Measurements from ENCODE around the gene GLRX.

- TF ChIP-seq FOXP4 (CRISPR knock-in tag; IDR thresholded peaks at IDR 0.05) = no peak
- TF ChIP-seq CHD2 (IDR thresholded peaks at IDR 0.05; ENCODE audit: low read depth, low read length) = no peak
- TF ChIP-seq GABPB1 (CRISPR knock-in tag; IDR thresholded peaks at IDR 0.05) = no peak
- TF ChIP-seq CREB1 (IDR thresholded peaks at IDR 0.05) = no peak
- no peak for TF ChIP-seq CREB1 (CRISPR knock-in tag; IDR thresholded peaks at IDR 0.05)
- TF ChIP-seq ZNF672 (CRISPR knock-in tag; IDR thresholded peaks at IDR 0.05) = no peak
- TF ChIP-seq TOE1 (CRISPR knock-in tag; IDR thresholded peaks at IDR 0.05) = no peak
- no peak for TF ChIP-seq TRIM24 (CRISPR knock-in tag; IDR thresholded peaks at IDR 0.05)
- TF ChIP-seq, protein P1, sequence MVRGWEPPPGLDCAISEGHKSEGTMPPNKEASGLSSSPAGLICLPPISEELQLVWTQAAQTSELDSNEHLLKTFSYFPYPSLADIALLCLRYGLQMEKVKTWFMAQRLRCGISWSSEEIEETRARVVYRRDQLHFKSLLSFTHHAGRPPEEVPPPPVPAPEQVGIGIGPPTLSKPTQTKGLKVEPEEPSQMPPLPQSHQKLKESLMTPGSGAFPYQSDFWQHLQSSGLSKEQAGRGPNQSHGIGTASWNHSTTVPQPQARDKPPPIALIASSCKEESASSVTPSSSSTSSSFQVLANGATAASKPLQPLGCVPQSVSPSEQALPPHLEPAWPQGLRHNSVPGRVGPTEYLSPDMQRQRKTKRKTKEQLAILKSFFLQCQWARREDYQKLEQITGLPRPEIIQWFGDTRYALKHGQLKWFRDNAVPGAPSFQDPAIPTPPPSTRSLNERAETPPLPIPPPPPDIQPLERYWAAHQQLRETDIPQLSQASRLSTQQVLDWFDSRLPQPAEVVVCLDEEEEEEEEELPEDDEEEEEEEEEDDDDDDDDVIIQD (CRISPR knock-in tag; IDR thresholded peaks at IDR 0.05; ENCODE audit: low read depth) = no peak
- no peak for TF ChIP-seq ZFP62 (CRISPR knock-in tag; IDR thresholded peaks at IDR 0.05)
- TF ChIP-seq STAT5B (CRISPR knock-in tag; IDR thresholded peaks at IDR 0.05) = no peak
- no peak for TF ChIP-seq SKI (IDR thresholded peaks at IDR 0.05; ENCODE audit: partially characterized antibody)
- TF ChIP-seq ZFP36 (IDR thresholded peaks at IDR 0.05; ENCODE audit: borderline replicate concordance, low read depth, low read length, partially characterized antibody) = no peak
Observed at GRCh38 chr5:95847261-95847592, 24.7 kb upstream of the GLRX start.

Measured in HepG2 (cell line).